ENCODE data around the gene TGFA.

- TF ChIP-seq CTCF (IDR thresholded peaks at IDR 0.05) = no peak
- TF ChIP-seq ZNF512 (CRISPR knock-in tag; IDR thresholded peaks at IDR 0.05; ENCODE audit: borderline replicate concordance) = no peak
- no peak for TF ChIP-seq ELF4 (CRISPR knock-in tag; IDR thresholded peaks at IDR 0.05; ENCODE audit: low read depth)
- no peak for TF ChIP-seq HMGXB4 (CRISPR knock-in tag; IDR thresholded peaks at IDR 0.05)
- TF ChIP-seq ZMAT4 (CRISPR knock-in tag; IDR thresholded peaks at IDR 0.05) = no peak
- no peak for TF ChIP-seq TEAD4 (CRISPR knock-in tag; IDR thresholded peaks at IDR 0.05)
- no peak for TF ChIP-seq RELA (CRISPR knock-in tag; IDR thresholded peaks at IDR 0.05; ENCODE audit: borderline replicate concordance)
- TF ChIP-seq ATF1 (CRISPR knock-in tag; IDR thresholded peaks at IDR 0.05) = no peak
- TF ChIP-seq IRF2 (CRISPR knock-in tag; IDR thresholded peaks at IDR 0.05; ENCODE audit: borderline replicate concordance, low read depth) = no peak
- TF ChIP-seq ZNF232 (CRISPR knock-in tag; IDR thresholded peaks at IDR 0.05) = no peak
- TF ChIP-seq NR1H2 (CRISPR knock-in tag; IDR thresholded peaks at IDR 0.05) = no peak
- no peak for TF ChIP-seq ESRRA (CRISPR knock-in tag; IDR thresholded peaks at IDR 0.05; ENCODE audit: borderline replicate concordance)
Measured at GRCh38 chr2:70526126-70526525, 27.5 kb downstream of the TGFA start.

Data from WTC11 (cell line).